ENCODE measurements around the gene CIB4. TPM values are rescaled to one million over a fixed set of nuclear protein-coding genes. Genes with fewer than 3 reads are reported as not detected.

The CIB4 gene
- total and polyA plus RNA-seq, 2 of the 13 experiments (the other 11 are each of a cell fraction or from before 2014, with no cell fraction given), result not detected

DNA sequence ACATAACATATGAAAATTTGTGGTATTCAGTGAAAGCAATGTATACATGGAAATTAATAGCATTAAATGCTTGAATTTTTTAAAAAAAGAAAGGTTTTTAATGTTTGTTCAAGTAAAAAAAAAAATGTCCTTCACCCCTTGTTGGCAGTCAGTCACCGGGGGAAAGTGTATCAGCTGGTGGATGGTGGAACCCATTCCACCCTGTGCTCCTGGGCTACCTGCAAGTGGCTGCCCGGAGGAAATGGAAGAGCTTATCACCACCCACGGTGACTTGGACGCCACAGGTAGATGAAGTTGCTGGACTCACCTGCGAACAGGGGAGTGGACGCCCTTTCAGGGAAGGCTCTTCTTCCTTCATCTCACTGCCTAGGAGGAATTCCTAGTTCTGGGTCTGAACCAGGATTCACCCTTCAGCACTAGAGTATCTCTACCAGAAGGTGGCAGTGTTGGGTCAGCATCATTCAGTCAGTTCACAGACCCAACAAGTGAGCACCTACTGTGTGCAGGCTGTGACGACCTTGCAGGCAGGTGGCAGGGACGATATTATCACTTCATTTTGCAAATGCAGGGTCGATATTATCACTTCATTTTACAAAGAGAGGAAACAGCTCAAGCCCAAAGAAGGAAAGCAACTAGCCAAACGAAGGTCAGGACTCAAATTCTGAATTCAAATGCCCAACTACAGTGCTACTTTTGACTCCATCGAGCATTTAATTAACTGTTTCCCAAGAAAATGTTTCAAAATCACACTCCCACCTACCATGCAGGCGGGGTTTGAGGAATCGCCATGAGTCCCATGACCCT lies 35.8 kb downstream of the CIB4 start (continued):
- TF ChIP-seq, protein P1, sequence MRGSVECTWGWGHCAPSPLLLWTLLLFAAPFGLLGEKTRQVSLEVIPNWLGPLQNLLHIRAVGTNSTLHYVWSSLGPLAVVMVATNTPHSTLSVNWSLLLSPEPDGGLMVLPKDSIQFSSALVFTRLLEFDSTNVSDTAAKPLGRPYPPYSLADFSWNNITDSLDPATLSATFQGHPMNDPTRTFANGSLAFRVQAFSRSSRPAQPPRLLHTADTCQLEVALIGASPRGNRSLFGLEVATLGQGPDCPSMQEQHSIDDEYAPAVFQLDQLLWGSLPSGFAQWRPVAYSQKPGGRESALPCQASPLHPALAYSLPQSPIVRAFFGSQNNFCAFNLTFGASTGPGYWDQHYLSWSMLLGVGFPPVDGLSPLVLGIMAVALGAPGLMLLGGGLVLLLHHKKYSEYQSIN (CRISPR knock-in tag; IDR thresholded peaks at IDR 0.05; ENCODE audit: borderline replicate concordance), result no peak
- TF ChIP-seq IKZF1 (IDR thresholded peaks at IDR 0.05) (no peak), TEAD2 (CRISPR knock-in tag; IDR thresholded peaks at IDR 0.05) (no peak), EED (CRISPR knock-in tag; IDR thresholded peaks at IDR 0.05) (0 out of 2 replicates have a peak, but pooled peaks have one; percentile 21), PHF8 (CRISPR knock-in tag; IDR thresholded peaks at IDR 0.05) (peak; percentile 23; the same call in 1 of the 2 replicates), SIN3A (IDR thresholded peaks at IDR 0.05; ENCODE audit: borderline replicate concordance, low read depth, low read length) (no peak), ZMYM2 (CRISPR knock-in tag; IDR thresholded peaks at IDR 0.05) (0 out of 2 replicates have a peak, but pooled peaks have one; percentile 26), MYNN (CRISPR knock-in tag; IDR thresholded peaks at IDR 0.05; ENCODE audit: low read depth) (no peak), SALL1 (CRISPR knock-in tag; IDR thresholded peaks at IDR 0.05) (peak; percentile 33; the same call in 1 of the 2 replicates), ZNF780A (CRISPR knock-in tag; IDR thresholded peaks at IDR 0.05) (no peak), TCF7 (IDR thresholded peaks at IDR 0.05; ENCODE audit: low read depth) (no peak), EZH2 (conservative IDR thresholded peaks at IDR 0.05; ENCODE audit: low read depth, low read length) (no peak), ESRRA (CRISPR knock-in tag; IDR thresholded peaks at IDR 0.05; ENCODE audit: low read depth) (no peak), ZSCAN31 (CRISPR knock-in tag; IDR thresholded peaks at IDR 0.05; ENCODE audit: low read depth) (no peak), RBAK (CRISPR knock-in tag; IDR thresholded peaks at IDR 0.05) (no peak), EEA1 (CRISPR knock-in tag; IDR thresholded peaks at IDR 0.05; ENCODE audit: borderline replicate concordance) (no peak), ZNF460 (CRISPR knock-in tag; IDR thresholded peaks at IDR 0.05; ENCODE audit: borderline replicate concordance) (no peak)
- TF ChIP-seq, protein P2, sequence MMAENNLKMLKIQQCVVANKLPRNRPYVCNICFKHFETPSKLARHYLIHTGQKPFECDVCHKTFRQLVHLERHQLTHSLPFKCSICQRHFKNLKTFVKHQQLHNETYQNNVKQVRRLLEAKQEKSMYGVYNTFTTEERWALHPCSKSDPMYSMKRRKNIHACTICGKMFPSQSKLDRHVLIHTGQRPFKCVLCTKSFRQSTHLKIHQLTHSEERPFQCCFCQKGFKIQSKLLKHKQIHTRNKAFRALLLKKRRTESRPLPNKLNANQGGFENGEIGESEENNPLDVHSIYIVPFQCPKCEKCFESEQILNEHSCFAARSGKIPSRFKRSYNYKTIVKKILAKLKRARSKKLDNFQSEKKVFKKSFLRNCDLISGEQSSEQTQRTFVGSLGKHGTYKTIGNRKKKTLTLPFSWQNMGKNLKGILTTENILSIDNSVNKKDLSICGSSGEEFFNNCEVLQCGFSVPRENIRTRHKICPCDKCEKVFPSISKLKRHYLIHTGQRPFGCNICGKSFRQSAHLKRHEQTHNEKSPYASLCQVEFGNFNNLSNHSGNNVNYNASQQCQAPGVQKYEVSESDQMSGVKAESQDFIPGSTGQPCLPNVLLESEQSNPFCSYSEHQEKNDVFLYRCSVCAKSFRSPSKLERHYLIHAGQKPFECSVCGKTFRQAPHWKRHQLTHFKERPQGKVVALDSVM (CRISPR knock-in tag; IDR thresholded peaks at IDR 0.05), result no peak
- TF ChIP-seq, protein P3, sequence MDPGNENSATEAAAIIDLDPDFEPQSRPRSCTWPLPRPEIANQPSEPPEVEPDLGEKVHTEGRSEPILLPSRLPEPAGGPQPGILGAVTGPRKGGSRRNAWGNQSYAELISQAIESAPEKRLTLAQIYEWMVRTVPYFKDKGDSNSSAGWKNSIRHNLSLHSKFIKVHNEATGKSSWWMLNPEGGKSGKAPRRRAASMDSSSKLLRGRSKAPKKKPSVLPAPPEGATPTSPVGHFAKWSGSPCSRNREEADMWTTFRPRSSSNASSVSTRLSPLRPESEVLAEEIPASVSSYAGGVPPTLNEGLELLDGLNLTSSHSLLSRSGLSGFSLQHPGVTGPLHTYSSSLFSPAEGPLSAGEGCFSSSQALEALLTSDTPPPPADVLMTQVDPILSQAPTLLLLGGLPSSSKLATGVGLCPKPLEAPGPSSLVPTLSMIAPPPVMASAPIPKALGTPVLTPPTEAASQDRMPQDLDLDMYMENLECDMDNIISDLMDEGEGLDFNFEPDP (CRISPR knock-in tag; conservative IDR thresholded peaks at IDR 0.05), result no peak
- TF ChIP-seq, protein P4, sequence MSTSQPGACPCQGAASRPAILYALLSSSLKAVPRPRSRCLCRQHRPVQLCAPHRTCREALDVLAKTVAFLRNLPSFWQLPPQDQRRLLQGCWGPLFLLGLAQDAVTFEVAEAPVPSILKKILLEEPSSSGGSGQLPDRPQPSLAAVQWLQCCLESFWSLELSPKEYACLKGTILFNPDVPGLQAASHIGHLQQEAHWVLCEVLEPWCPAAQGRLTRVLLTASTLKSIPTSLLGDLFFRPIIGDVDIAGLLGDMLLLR (CRISPR knock-in tag; IDR thresholded peaks at IDR 0.05), result no peak
- TF ChIP-seq, protein P5, sequence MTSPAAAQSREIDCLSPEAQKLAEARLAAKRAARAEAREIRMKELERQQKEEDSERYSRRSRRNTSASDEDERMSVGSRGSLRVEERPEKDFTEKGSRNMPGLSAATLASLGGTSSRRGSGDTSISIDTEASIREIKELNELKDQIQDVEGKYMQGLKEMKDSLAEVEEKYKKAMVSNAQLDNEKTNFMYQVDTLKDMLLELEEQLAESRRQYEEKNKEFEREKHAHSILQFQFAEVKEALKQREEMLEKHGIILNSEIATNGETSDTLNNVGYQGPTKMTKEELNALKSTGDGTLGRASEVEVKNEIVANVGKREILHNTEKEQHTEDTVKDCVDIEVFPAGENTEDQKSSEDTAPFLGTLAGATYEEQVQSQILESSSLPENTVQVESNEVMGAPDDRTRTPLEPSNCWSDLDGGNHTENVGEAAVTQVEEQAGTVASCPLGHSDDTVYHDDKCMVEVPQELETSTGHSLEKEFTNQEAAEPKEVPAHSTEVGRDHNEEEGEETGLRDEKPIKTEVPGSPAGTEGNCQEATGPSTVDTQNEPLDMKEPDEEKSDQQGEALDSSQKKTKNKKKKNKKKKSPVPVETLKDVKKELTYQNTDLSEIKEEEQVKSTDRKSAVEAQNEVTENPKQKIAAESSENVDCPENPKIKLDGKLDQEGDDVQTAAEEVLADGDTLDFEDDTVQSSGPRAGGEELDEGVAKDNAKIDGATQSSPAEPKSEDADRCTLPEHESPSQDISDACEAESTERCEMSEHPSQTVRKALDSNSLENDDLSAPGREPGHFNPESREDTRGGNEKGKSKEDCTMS (CRISPR knock-in tag; conservative IDR thresholded peaks at IDR 0.05), result no peak

Data from HepG2 (cell line).